HL-60 (cell line): Measurements from ENCODE around the gene ARHGAP20.

ENCODE experiments used
- DNase-seq, 2 experiments: peaks; one replicate each; pipeline ENCODE4 v3.0.0-alpha.2; 2010 to 2020; ENCODE audit warnings: low read depth in 1 of 2, low spot score in 1 of 2
- H3K27ac ChIP-seq: fragments of 250-450 bp; sonication (Bioruptor Pico); replicated peaks from 2 replicates; pipeline ENCODE4 v1.5.1; 2020; ENCODE audit warnings: mild to moderate bottlenecking, moderate library complexity
- H3K27me3 ChIP-seq: fragments of 250-450 bp; sonication (Bioruptor Pico); 2 replicates; pipeline ENCODE4 v1.5.1; 2021; ENCODE audit warnings: mild to moderate bottlenecking, moderate library complexity; ENCODE audit not compliant: insufficient read depth, poor library complexity, severe bottlenecking
- H3K4me3 ChIP-seq: replicated peaks from 2 replicates; pipeline ENCODE4 v1.5.1; 2011; ENCODE audit warnings: mild to moderate bottlenecking, control low read depth, low read length; ENCODE audit not compliant: insufficient read depth
- CTCF ChIP-seq: IDR thresholded peaks from one replicate; pipeline ENCODE4 v1.5.1; 2011; ENCODE audit warnings: low read length, control low read depth, inconsistent platforms; ENCODE audit not compliant: insufficient read depth
- GABPA ChIP-seq: IDR thresholded peaks from 2 replicates; pipeline ENCODE4 v1.6.1; 2012; ENCODE audit warnings: low read depth
- POLR2AphosphoS5 ChIP-seq: IDR thresholded peaks from 2 replicates; pipeline ENCODE4 v1.6.1; 2012; ENCODE audit warnings: low read depth
- REST ChIP-seq: IDR thresholded peaks from 2 replicates; pipeline ENCODE4 v1.6.1; 2012; ENCODE audit warnings: low read depth; ENCODE audit not compliant: insufficient replicate concordance
- SPI1 ChIP-seq: IDR thresholded peaks from 2 replicates; pipeline ENCODE4 v1.6.1; 2012; ENCODE audit warnings: low read depth, mild to moderate bottlenecking, borderline replicate concordance

Gene ARHGAP20

GRCh38 chr11:110564676-110565356, 147.4 kb downstream of the ARHGAP20 start:
- no peak for DNase-seq
- TF ChIP-seq SPI1 (no peak), CTCF (no peak), REST (no peak), GABPA (no peak), POLR2AphosphoS5 (no peak)
- no peak overlapping the region for H3K4me3 ChIP-seq
- H3K27ac ChIP-seq: no peak overlapping the region
- no peaks in the 10 kb centered on the region for H3K27me3 ChIP-seq

- no peak for DNase-seq
- no peak overlapping the region for H3K4me3 ChIP-seq
- H3K27ac ChIP-seq: no peak overlapping the region
- TF ChIP-seq GABPA: no peak
- TF ChIP-seq REST: no peak
- TF ChIP-seq POLR2AphosphoS5: no peak
- TF ChIP-seq SPI1: no peak
- no peak for TF ChIP-seq CTCF
- H3K27me3 ChIP-seq: no peaks in the 10 kb centered on the region
Measured at GRCh38 chr11:110544779-110545178, 167.5 kb downstream of the ARHGAP20 start.

GRCh38 chr11:110538154-110538553, 174.1 kb downstream of the ARHGAP20 start:
- H3K27me3 ChIP-seq: no peaks in the 10 kb centered on the region
- DNase-seq: no peak
- H3K4me3 ChIP-seq: no peak overlapping the region
- TF ChIP-seq CTCF (no peak), GABPA (no peak), REST (no peak), POLR2AphosphoS5 (no peak), SPI1 (no peak)
- H3K27ac ChIP-seq: no peak overlapping the region
